GM12878 (cell line): ENCODE data around the gene TMEM263. TPM values are rescaled to one million over a fixed set of nuclear protein-coding genes. Genes with fewer than 3 reads are reported as not detected.
A peak's percentile ranks its signal among the peaks of the same experiment; 100 is the strongest.

Experiments
- ATF7 ChIP-seq: fragments of 450-650 bp; IDR thresholded peaks from 2 replicates; pipeline ENCODE4 v1.6.1; 2016; ENCODE audit warnings: low read depth, mild to moderate bottlenecking
- CREM ChIP-seq: IDR thresholded peaks from 2 replicates; pipeline ENCODE4 v1.6.1; 2014; ENCODE audit warnings: antibody characterized with exemption, low read depth
- DPF2 ChIP-seq: fragments of 450-650 bp; IDR thresholded peaks from 2 replicates; pipeline ENCODE4 v1.6.1; 2017; ENCODE audit warnings: mild to moderate bottlenecking
- FOXM1 ChIP-seq: IDR thresholded peaks from 2 replicates; pipeline ENCODE4 v1.6.1; 2012; ENCODE audit warnings: low read depth, mild to moderate bottlenecking, inconsistent platforms, low read length, moderate library complexity
- GATAD2B ChIP-seq: fragments of 450-650 bp; conservative IDR thresholded peaks from 2 replicates; pipeline ENCODE4 v1.6.1; 2017; ENCODE audit warnings: low read depth, mild to moderate bottlenecking, moderate library complexity
- KDM1A ChIP-seq: fragments of 200-600 bp; sonication (generic); IDR thresholded peaks from 2 replicates; pipeline ENCODE4 v1.6.1; 2016; ENCODE audit warnings: borderline replicate concordance
- SIN3A ChIP-seq: IDR thresholded peaks from 2 replicates; pipeline ENCODE4 v1.6.1; 2012; ENCODE audit warnings: low read depth, low read length, improper control_type of control experiment
- SMAD5 ChIP-seq: IDR thresholded peaks from 2 replicates; pipeline ENCODE4 v1.6.1; 2016; ENCODE audit warnings: antibody characterized with exemption, low read depth
- SUZ12 ChIP-seq: fragments of 200-600 bp; sonication (generic); IDR thresholded peaks from one replicate; pipeline ENCODE4 v1.6.1; 2018; ENCODE audit warnings: antibody characterized with exemption, mild to moderate bottlenecking; ENCODE audit not compliant: unreplicated experiment
- YBX1 ChIP-seq: fragments of 450-650 bp; IDR thresholded peaks from 2 replicates; pipeline ENCODE4 v1.6.1; 2016; ENCODE audit warnings: antibody characterized with exemption
- YY1 ChIP-seq: IDR thresholded peaks from 2 replicates; pipeline ENCODE4 v1.6.1; 2011; ENCODE audit warnings: low read depth, mild to moderate bottlenecking, low read length
- ZNF207 ChIP-seq: fragments of 450-650 bp; IDR thresholded peaks from 2 replicates; pipeline ENCODE4 v1.6.1; 2014; ENCODE audit warnings: antibody characterized with exemption, mild to moderate bottlenecking, borderline replicate concordance
- ZNF217 ChIP-seq: fragments of 450-650 bp; IDR thresholded peaks from 2 replicates; pipeline ENCODE4 v1.6.1; 2017; ENCODE audit warnings: antibody characterized with exemption, mild to moderate bottlenecking
- ZSCAN29 ChIP-seq: fragments of 450-650 bp; IDR thresholded peaks from 2 replicates; pipeline ENCODE4 v1.6.1; 2017; ENCODE audit warnings: mild to moderate bottlenecking, moderate library complexity
- polyA plus RNA-seq, 11 experiments: library from polyadenylated mRNA; depleted of rRNA in 4 of 11; unstranded in 6 of 11; stranded (reverse) in 5 of 11; fragments of >200 nt; fragmentation: Nextera tagmentation in 4 of 11; fragmentation: Illumina TruSeq in 1 of 11; extraction: Ambion mirVana in 4 of 11; extraction: Trizol in 1 of 11; gene quantifications; 1 replicate in 1 of 11; 2 replicates in 10 of 11; pipeline versions ENCODE4 v1.2.1 to v1.2.3, GENCODE V29; 2011 to 2016; ENCODE audit warnings: inconsistent platforms in 2 of 11, missing spikeins in 2 of 11, low read depth in 1 of 11
- total RNA-seq, 4 experiments: library from RNA; depleted of rRNA in 3 of 4; stranded (reverse); fragments of >200 nt in 3 of 4; fragmentation: Illumina TruSeq in 1 of 4; extraction: Trizol in 1 of 4; gene quantifications; 2 replicates each; pipeline versions ENCODE4 v1.2.1 to v1.2.3, GENCODE V29; 2013 to 2021
- TF ChIP-seq, protein P1 (sequence below): fragments of 450-650 bp; IDR thresholded peaks from 2 replicates; pipeline ENCODE4 v1.6.1; 2017; ENCODE audit warnings: mild to moderate bottlenecking, low read depth, inconsistent platforms; ENCODE audit not compliant: poor library complexity, severe bottlenecking
- TF ChIP-seq, protein P2 (sequence below): fragments of 450-650 bp; formaldehyde crosslinking; IDR thresholded peaks from 2 replicates; pipeline ENCODE4 v1.5.0; 2022; ENCODE audit warnings: mild to moderate bottlenecking, missing genetic modification characterization
- TF ChIP-seq, protein P3 (sequence below): IDR thresholded peaks from 2 replicates; pipeline ENCODE4 v1.6.1; 2012; ENCODE audit warnings: low read length, inconsistent platforms
- TF ChIP-seq, protein P4 (sequence below): fragments of 450-650 bp; IDR thresholded peaks from 2 replicates; pipeline ENCODE4 v1.6.1; 2018; ENCODE audit warnings: borderline replicate concordance, mild to moderate bottlenecking; ENCODE audit not compliant: partially characterized antibody
- TF ChIP-seq, protein P5 (sequence below): fragments of 450-650 bp; formaldehyde crosslinking; IDR thresholded peaks from 2 replicates; pipeline ENCODE4 v1.4.0; 2020; ENCODE audit warnings: mild to moderate bottlenecking, moderate library complexity

TMEM263 gene
- total and polyA plus RNA-seq, 10 of the 15 experiments (the other 5 are each of a cell fraction or from before 2014, with no cell fraction given), result 15.4 to 41.3 (median 27.6) TPM

DNA sequence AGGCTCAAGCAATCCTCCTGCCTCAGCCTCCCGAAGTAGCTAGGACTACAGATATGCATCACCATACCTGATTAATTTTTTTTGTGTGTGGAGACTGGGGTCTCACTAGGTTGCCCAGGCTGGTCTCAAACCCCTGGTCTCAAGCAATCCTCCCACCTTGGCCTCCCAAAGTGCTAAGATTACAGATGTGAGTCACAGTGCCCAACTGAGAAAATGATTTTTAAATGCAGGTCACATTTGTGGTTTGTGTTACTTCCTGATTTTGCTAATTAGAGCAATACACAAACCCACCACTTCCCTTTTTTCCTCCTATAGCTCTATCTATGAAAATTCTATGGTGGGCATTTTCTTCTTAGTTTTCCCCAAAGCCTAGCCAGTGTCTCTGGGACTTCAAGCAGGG, 45.5 kb upstream of the TMEM263 start (continued):
- peak; percentile 100 for TF ChIP-seq ZNF217
- TF ChIP-seq SMAD5, result no peak
- peak; percentile 74; the same call in 1 of the 2 replicates for TF ChIP-seq GATAD2B
- TF ChIP-seq DPF2, result peak; percentile 98
- no peak for TF ChIP-seq YY1
- TF ChIP-seq ZSCAN29, result no peak; the same call in 1 of the 2 replicates
- no peak for TF ChIP-seq YBX1
- no peak for TF ChIP-seq SUZ12
- peak; percentile 70; the same call in 1 of the 2 replicates for TF ChIP-seq FOXM1
- no peak for TF ChIP-seq SIN3A
- TF ChIP-seq, protein P1, sequence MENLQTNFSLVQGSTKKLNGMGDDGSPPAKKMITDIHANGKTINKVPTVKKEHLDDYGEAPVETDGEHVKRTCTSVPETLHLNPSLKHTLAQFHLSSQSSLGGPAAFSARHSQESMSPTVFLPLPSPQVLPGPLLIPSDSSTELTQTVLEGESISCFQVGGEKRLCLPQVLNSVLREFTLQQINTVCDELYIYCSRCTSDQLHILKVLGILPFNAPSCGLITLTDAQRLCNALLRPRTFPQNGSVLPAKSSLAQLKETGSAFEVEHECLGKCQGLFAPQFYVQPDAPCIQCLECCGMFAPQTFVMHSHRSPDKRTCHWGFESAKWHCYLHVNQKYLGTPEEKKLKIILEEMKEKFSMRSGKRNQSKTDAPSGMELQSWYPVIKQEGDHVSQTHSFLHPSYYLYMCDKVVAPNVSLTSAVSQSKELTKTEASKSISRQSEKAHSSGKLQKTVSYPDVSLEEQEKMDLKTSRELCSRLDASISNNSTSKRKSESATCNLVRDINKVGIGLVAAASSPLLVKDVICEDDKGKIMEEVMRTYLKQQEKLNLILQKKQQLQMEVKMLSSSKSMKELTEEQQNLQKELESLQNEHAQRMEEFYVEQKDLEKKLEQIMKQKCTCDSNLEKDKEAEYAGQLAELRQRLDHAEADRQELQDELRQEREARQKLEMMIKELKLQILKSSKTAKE, result peak; percentile 84
- TF ChIP-seq, protein P2, sequence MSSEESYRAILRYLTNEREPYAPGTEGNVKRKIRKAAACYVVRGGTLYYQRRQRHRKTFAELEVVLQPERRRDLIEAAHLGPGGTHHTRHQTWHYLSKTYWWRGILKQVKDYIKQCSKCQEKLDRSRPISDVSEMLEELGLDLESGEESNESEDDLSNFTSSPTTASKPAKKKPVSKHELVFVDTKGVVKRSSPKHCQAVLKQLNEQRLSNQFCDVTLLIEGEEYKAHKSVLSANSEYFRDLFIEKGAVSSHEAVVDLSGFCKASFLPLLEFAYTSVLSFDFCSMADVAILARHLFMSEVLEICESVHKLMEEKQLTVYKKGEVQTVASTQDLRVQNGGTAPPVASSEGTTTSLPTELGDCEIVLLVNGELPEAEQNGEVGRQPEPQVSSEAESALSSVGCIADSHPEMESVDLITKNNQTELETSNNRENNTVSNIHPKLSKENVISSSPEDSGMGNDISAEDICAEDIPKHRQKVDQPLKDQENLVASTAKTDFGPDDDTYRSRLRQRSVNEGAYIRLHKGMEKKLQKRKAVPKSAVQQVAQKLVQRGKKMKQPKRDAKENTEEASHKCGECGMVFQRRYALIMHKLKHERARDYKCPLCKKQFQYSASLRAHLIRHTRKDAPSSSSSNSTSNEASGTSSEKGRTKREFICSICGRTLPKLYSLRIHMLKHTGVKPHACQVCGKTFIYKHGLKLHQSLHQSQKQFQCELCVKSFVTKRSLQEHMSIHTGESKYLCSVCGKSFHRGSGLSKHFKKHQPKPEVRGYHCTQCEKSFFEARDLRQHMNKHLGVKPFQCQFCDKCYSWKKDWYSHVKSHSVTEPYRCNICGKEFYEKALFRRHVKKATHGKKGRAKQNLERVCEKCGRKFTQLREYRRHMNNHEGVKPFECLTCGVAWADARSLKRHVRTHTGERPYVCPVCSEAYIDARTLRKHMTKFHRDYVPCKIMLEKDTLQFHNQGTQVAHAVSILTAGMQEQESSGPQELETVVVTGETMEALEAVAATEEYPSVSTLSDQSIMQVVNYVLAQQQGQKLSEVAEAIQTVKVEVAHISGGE (CRISPR knock-in tag), result no peak
- TF ChIP-seq, protein P3, sequence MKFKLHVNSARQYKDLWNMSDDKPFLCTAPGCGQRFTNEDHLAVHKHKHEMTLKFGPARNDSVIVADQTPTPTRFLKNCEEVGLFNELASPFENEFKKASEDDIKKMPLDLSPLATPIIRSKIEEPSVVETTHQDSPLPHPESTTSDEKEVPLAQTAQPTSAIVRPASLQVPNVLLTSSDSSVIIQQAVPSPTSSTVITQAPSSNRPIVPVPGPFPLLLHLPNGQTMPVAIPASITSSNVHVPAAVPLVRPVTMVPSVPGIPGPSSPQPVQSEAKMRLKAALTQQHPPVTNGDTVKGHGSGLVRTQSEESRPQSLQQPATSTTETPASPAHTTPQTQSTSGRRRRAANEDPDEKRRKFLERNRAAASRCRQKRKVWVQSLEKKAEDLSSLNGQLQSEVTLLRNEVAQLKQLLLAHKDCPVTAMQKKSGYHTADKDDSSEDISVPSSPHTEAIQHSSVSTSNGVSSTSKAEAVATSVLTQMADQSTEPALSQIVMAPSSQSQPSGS, result peak; percentile 87
- peak; percentile 85 for TF ChIP-seq ATF7
- TF ChIP-seq, protein P4, sequence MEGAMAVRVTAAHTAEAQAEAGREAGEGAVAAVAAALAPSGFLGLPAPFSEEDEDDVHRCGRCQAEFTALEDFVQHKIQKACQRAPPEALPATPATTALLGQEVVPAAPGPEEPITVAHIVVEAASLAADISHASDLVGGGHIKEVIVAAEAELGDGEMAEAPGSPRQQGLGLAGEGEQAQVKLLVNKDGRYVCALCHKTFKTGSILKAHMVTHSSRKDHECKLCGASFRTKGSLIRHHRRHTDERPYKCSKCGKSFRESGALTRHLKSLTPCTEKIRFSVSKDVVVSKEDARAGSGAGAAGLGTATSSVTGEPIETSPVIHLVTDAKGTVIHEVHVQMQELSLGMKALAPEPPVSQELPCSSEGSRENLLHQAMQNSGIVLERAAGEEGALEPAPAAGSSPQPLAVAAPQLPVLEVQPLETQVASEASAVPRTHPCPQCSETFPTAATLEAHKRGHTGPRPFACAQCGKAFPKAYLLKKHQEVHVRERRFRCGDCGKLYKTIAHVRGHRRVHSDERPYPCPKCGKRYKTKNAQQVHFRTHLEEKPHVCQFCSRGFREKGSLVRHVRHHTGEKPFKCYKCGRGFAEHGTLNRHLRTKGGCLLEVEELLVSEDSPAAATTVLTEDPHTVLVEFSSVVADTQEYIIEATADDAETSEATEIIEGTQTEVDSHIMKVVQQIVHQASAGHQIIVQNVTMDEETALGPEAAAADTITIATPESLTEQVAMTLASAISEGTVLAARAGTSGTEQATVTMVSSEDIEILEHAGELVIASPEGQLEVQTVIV, result no peak
- TF ChIP-seq ZNF207, result no peak
- TF ChIP-seq CREM, result no peak
- 0 out of 2 replicates have a peak, but pooled peaks have one; percentile 71 for TF ChIP-seq KDM1A
- TF ChIP-seq, protein P5, sequence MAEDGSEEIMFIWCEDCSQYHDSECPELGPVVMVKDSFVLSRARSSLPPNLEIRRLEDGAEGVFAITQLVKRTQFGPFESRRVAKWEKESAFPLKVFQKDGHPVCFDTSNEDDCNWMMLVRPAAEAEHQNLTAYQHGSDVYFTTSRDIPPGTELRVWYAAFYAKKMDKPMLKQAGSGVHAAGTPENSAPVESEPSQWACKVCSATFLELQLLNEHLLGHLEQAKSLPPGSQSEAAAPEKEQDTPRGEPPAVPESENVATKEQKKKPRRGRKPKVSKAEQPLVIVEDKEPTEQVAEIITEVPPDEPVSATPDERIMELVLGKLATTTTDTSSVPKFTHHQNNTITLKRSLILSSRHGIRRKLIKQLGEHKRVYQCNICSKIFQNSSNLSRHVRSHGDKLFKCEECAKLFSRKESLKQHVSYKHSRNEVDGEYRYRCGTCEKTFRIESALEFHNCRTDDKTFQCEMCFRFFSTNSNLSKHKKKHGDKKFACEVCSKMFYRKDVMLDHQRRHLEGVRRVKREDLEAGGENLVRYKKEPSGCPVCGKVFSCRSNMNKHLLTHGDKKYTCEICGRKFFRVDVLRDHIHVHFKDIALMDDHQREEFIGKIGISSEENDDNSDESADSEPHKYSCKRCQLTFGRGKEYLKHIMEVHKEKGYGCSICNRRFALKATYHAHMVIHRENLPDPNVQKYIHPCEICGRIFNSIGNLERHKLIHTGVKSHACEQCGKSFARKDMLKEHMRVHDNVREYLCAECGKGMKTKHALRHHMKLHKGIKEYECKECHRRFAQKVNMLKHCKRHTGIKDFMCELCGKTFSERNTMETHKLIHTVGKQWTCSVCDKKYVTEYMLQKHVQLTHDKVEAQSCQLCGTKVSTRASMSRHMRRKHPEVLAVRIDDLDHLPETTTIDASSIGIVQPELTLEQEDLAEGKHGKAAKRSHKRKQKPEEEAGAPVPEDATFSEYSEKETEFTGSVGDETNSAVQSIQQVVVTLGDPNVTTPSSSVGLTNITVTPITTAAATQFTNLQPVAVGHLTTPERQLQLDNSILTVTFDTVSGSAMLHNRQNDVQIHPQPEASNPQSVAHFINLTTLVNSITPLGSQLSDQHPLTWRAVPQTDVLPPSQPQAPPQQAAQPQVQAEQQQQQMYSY, result no peak
